ENCODE results near the gene CADM1.

The CADM1 gene

DNA sequence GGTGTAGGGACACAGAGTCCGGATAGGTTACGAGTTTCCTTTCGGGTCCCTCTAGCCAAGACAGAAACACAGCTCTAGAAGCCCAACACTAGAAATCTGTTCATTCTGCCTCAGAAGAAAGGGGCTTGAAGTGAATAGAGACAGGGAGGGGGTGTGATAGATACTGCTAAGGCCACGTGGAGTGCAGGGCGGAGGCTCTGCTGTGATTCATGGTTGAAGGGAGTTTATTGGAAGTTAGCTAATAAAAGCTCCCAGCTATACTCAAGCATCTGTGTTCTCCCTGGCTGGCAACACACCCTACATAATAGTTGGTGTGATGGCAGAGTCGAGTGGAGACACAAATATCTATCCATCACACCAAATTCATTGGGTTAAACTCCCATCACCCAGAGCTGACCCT is 337.4 kb downstream of the CADM1 start:
- no peaks in the 10 kb centered on the region for H3K36me3 Mint-ChIP-seq (ENCODE audit: low read depth)
- no peaks in the 10 kb centered on the region for H3K9me3 Mint-ChIP-seq
- H3K27me3 Mint-ChIP-seq (ENCODE audit: low read depth) = peaks cover 25% of the 10 kb centered on the region
- TF ChIP-seq, protein P1, sequence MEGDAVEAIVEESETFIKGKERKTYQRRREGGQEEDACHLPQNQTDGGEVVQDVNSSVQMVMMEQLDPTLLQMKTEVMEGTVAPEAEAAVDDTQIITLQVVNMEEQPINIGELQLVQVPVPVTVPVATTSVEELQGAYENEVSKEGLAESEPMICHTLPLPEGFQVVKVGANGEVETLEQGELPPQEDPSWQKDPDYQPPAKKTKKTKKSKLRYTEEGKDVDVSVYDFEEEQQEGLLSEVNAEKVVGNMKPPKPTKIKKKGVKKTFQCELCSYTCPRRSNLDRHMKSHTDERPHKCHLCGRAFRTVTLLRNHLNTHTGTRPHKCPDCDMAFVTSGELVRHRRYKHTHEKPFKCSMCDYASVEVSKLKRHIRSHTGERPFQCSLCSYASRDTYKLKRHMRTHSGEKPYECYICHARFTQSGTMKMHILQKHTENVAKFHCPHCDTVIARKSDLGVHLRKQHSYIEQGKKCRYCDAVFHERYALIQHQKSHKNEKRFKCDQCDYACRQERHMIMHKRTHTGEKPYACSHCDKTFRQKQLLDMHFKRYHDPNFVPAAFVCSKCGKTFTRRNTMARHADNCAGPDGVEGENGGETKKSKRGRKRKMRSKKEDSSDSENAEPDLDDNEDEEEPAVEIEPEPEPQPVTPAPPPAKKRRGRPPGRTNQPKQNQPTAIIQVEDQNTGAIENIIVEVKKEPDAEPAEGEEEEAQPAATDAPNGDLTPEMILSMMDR (IDR thresholded peaks at IDR 0.05; ENCODE audit: unreplicated experiment in 3 of 3) = no peak
- H3K4me3 Mint-ChIP-seq = peak overlapping the region in 1 of 3 experiments; percentile 54
- H3K27ac Mint-ChIP-seq = peak overlapping the region; percentile 18 to 78 (median 67)
- H3K4me1 Mint-ChIP-seq = peaks cover 54% of the 10 kb centered on the region

GRCh38 chr11:115164774-115165173 is 339.4 kb downstream of the CADM1 start:
- Mint-ChIP-seq H3K4me1 (peaks cover 49% of the 10 kb centered on the region), H3K27ac (peak overlapping the region in 2 of 3 experiments; percentile 58 to 60), H3K27me3 (ENCODE audit: low read depth) (peaks cover 35% of the 10 kb centered on the region), H3K4me3 (peak overlapping the region in 1 of 3 experiments; percentile 24), H3K36me3 (ENCODE audit: low read depth) (no peaks in the 10 kb centered on the region), H3K9me3 (no peaks in the 10 kb centered on the region)
- TF ChIP-seq, protein P1 (IDR thresholded peaks at IDR 0.05; ENCODE audit: unreplicated experiment in 3 of 3) = no peak

DNA sequence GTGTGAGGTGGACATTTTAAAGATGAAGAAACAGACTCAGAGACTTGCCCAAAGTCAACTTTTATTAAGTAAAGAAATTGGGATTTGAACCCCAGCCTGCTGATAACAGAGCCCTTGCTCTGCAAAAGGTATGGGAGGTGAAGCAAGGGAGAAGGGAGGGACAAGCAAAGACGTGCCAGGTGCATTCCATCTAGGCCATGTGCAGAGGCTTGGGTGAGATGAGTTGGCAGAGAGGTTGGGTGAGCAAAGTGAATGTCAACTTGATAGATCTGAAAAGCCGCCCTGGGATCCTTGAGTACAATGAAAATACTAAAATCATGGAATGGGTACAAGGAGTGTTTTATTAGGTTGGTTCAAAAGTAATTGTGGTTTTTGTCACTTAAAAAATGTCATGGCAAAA is 341.3 kb downstream of the CADM1 start:
- H3K27me3 Mint-ChIP-seq (ENCODE audit: low read depth) = peaks cover 45% of the 10 kb centered on the region
- no peak overlapping the region for H3K4me3 Mint-ChIP-seq
- H3K4me1 Mint-ChIP-seq = peaks cover 33% of the 10 kb centered on the region
- TF ChIP-seq, protein P1 (IDR thresholded peaks at IDR 0.05; ENCODE audit: unreplicated experiment in 3 of 3) = no peak
- H3K9me3 Mint-ChIP-seq = peaks cover 2% of the 10 kb centered on the region
- H3K27ac Mint-ChIP-seq = no peak overlapping the region
- H3K36me3 Mint-ChIP-seq (ENCODE audit: low read depth) = no peaks in the 10 kb centered on the region

GRCh38 chr11:115161876-115162275 is 342.3 kb downstream of the CADM1 start:
- no peaks in the 10 kb centered on the region for H3K36me3 Mint-ChIP-seq (ENCODE audit: low read depth)
- H3K27me3 Mint-ChIP-seq (ENCODE audit: low read depth) = peaks cover 49% of the 10 kb centered on the region
- H3K4me3 Mint-ChIP-seq = no peak overlapping the region
- TF ChIP-seq, protein P1 (IDR thresholded peaks at IDR 0.05; ENCODE audit: unreplicated experiment in 3 of 3) = no peak
- H3K9me3 Mint-ChIP-seq = peaks cover 2% of the 10 kb centered on the region
- peaks cover 28% of the 10 kb centered on the region for H3K4me1 Mint-ChIP-seq
- no peak overlapping the region for H3K27ac Mint-ChIP-seq

- H3K9me3 Mint-ChIP-seq = peaks cover 2% of the 10 kb centered on the region
- H3K27me3 Mint-ChIP-seq (ENCODE audit: low read depth) = peaks cover 49% of the 10 kb centered on the region
- H3K4me1 Mint-ChIP-seq = peaks cover 23% of the 10 kb centered on the region
- H3K27ac Mint-ChIP-seq = no peak overlapping the region
- no peaks in the 10 kb centered on the region for H3K36me3 Mint-ChIP-seq (ENCODE audit: low read depth)
- TF ChIP-seq, protein P1 (IDR thresholded peaks at IDR 0.05; ENCODE audit: unreplicated experiment in 3 of 3) = no peak
- no peak overlapping the region for H3K4me3 Mint-ChIP-seq
These were observed 345.0 kb downstream of the CADM1 start for GRCh38 chr11:115159207-115159606.

DNA sequence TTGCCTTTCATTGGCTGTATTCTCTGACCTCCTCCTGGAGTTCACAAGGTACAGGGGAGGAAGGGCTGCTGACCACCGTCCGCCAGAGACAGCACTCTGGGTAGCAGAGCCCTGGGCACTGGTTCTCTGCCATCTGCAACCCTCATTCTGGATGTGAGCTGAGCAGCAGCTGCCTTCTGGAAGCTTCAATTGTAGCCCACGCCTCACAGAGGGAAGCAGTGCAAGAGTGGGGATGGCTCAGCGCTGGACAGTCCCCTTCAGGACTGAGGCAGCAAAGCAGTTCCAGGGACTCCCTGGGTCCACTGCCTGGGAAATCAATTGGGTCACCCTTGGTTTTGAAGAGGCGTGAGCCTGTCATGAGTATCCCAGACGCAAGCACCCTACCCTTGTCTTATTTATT is 346.2 kb downstream of the CADM1 start:
- Mint-ChIP-seq H3K4me3 (no peak overlapping the region), H3K27ac (no peak overlapping the region), H3K36me3 (ENCODE audit: low read depth) (no peaks in the 10 kb centered on the region), H3K9me3 (peaks cover 2% of the 10 kb centered on the region), H3K4me1 (peaks cover 15% of the 10 kb centered on the region), H3K27me3 (ENCODE audit: low read depth) (peaks cover 41% of the 10 kb centered on the region)
- TF ChIP-seq, protein P1 (IDR thresholded peaks at IDR 0.05; ENCODE audit: unreplicated experiment in 3 of 3) = no peak

Data from nephron (organoid).